NB4 (cell line): ENCODE data around the gene SASS6.

Experiments
- CTCF ChIP-seq: IDR thresholded peaks from one replicate; pipeline ENCODE4 v1.5.1; 2012; ENCODE audit warnings: low read depth, low read length
- POLR2A ChIP-seq: IDR thresholded peaks from 2 replicates; pipeline ENCODE4 v1.6.1; 2011; ENCODE audit warnings: mild to moderate bottlenecking; ENCODE audit not compliant: insufficient read length; ENCODE audit errors: extremely low read depth
- TF ChIP-seq, protein P1 (sequence below): IDR thresholded peaks from 2 replicates; pipeline ENCODE4 v1.6.1; 2011; ENCODE audit warnings: low read depth, low read length

GRCh38 chr1:100074604-100075395, 57.9 kb downstream of the SASS6 start:
- TF ChIP-seq CTCF = no peak
- TF ChIP-seq POLR2A = no peak
- TF ChIP-seq, protein P1, sequence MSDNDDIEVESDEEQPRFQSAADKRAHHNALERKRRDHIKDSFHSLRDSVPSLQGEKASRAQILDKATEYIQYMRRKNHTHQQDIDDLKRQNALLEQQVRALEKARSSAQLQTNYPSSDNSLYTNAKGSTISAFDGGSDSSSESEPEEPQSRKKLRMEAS = no peak
